Urinary bladder (tissue), 4 donors: ENCODE data around the gene ZNF239. TPM values are rescaled to one million over a fixed set of nuclear protein-coding genes. Genes with fewer than 3 reads are reported as not detected.
"Not testable (repeated sequence)": the region's sequence is repeated elsewhere in the genome, so short reads cannot be mapped to it uniquely, and the experiment has no call there.

ENCODE experiments used
- DNase-seq: peaks from one replicate; pipeline ENCODE4 v3.0.0-alpha.2; 2015; ENCODE audit errors: extremely low spot score
- H3K27ac ChIP-seq: one replicate; pipeline ENCODE4 v1.5.1; 2013; ENCODE audit warnings: low read depth, mild to moderate bottlenecking, moderate library complexity
- H3K36me3 ChIP-seq: one replicate; pipeline ENCODE4 v1.6.1; 2013; ENCODE audit warnings: mild to moderate bottlenecking, moderate library complexity; ENCODE audit not compliant: insufficient read depth
- H3K4me1 ChIP-seq: one replicate; pipeline ENCODE4 v1.6.1; 2013; ENCODE audit warnings: mild to moderate bottlenecking, moderate library complexity; ENCODE audit not compliant: insufficient read depth
- H3K4me3 ChIP-seq: one replicate; pipeline ENCODE4 v1.5.1; 2013; ENCODE audit warnings: low read depth, low read length
- WGBS: extraction: QIAGEN DNeasy Blood & Tissue Kit; methylation state at CpG from one replicate; pipeline ENCODE4 v1.1.7; 2013; 5-methylcytosine and 5-hydroxymethylcytosine counted together
- polyA plus RNA-seq: library from polyadenylated mRNA; stranded (reverse); fragments of 200-250 nt; gene quantifications from one replicate; pipeline ENCODE4 v1.2.3, GENCODE V29; 2013
- total RNA-seq: library from RNA; depleted of rRNA; stranded (reverse); fragments of >200 nt; gene quantifications from one replicate; pipeline ENCODE4 v1.2.3, GENCODE V29; 2014
- donor health status: healthy with polysubstance abuse.
- donor health status: healthy.

ZNF239 gene
- total and polyA plus RNA-seq, 2 donors = 5.3 to 8.1 TPM

- no peak for DNase-seq
- 69% methylated on average over 7 of the region's 7 CpGs for WGBS
- H3K4me3 ChIP-seq = no peak overlapping the region
Measured at GRCh38 chr10:43595739-43596298, 21.4 kb upstream of the ZNF239 start.

GRCh38 chr10:43594944-43595589 lies 20.7 kb upstream of the ZNF239 start:
- H3K4me1 ChIP-seq = no peaks in the 10 kb centered on the region
- WGBS = 30% methylated on average over 8 of the region's 8 CpGs
- H3K36me3 ChIP-seq = no peaks in the 10 kb centered on the region
- no peak overlapping the region for H3K4me3 ChIP-seq
- DNase-seq = no peak
- H3K27ac ChIP-seq = no peak overlapping the region

More at GRCh38 chr10:43595739-43596298, 21.4 kb upstream of the ZNF239 start:
- Histone ChIP-seq H3K36me3 (no peaks in the 10 kb centered on the region), H3K27ac (no peak overlapping the region), H3K4me1 (no peaks in the 10 kb centered on the region)

DNA sequence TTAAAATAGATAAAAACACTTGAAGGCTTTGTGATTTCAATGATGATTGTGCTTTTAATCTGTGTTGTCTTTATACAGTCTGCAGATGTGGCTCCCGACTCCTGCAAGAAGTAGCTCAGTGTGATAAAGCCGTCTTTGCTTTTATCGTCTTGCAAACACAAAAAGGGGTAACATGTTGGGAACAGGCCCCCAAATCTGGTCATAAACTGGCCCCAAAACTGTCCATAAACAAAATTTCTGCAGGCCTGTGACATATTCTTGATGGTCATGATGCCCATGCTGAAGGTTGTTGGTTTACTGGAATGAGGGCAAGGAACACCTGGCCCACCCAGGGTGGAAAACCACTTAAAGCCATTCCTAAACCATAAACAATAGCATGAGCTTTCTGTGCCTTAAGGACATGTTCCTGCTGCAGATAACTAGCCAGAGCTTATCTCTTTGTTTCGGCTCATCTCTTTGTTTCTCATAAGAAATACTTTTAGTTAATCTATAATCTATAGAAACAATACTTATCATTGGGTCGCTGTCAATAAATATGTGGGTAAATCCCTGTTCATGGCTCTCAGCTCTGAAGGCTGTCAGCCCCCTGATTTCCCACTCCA lies 17.0 kb upstream of the ZNF239 start:
- Histone ChIP-seq H3K36me3 (no peaks in the 10 kb centered on the region), H3K4me1 (no peaks in the 10 kb centered on the region), H3K4me3 (no peak overlapping the region), H3K27ac (no peak overlapping the region)
- no peak for DNase-seq
- 86% methylated on average over 5 of the region's 5 CpGs for WGBS

- H3K4me1 ChIP-seq, H3K27ac ChIP-seq, H3K36me3 ChIP-seq, DNase-seq, H3K4me3 ChIP-seq: not testable (repeated sequence)
- WGBS = 52% methylated on average over 3 of the region's 3 CpGs
Measured at GRCh38 chr10:43586730-43587115, 12.3 kb upstream of the ZNF239 start.

DNA sequence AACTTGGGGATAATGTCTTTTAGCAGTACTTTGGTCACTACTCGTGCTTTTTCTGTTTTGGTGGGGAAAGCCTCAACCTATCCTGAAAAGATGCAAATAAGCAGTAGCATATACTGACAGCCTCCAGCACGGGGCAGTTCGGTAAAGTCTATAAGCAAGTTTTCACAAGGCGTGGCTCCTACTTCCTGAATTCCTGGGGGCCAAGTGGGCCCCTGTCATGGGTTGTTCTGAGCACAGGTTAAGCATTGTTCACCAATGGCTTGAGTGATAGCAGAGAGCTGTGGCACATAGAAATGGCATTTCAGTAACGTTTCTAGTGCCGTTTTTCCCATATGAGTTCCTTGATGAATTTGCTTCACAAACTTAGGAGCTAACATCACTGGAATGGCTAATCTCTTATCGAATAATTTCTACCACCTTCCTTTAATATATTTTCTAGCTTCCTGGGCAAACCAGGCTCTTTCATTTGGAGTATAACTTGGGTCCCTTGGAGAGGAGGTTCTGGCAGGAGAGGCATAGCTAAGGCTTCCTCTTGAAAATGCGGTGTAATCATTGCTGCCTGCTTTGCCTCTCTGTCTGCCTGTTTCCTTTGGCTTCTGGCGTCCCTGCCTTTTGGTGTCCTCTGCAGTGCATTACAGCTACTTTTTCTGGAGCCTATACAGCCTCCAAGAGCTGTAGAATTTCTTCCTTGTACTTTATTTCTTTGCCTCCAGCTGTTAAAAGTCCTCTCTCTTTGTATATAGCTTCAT lies 11.7 kb upstream of the ZNF239 start:
- no peaks in the 10 kb centered on the region for H3K4me1 ChIP-seq
- 71% methylated on average over 9 of the region's 9 CpGs for WGBS
- H3K4me3 ChIP-seq = no peak overlapping the region
- no peaks in the 10 kb centered on the region for H3K36me3 ChIP-seq
- H3K27ac ChIP-seq = no peak overlapping the region
- DNase-seq = no peak

- Histone ChIP-seq H3K4me1 (no peaks in the 10 kb centered on the region), H3K36me3 (no peaks in the 10 kb centered on the region), H3K4me3 (no peak overlapping the region), H3K27ac (no peak overlapping the region)
- DNase-seq = no peak
- 85% methylated on average over 5 of the region's 5 CpGs for WGBS
Measured at GRCh38 chr10:43585046-43585445, 10.6 kb upstream of the ZNF239 start.

DNA sequence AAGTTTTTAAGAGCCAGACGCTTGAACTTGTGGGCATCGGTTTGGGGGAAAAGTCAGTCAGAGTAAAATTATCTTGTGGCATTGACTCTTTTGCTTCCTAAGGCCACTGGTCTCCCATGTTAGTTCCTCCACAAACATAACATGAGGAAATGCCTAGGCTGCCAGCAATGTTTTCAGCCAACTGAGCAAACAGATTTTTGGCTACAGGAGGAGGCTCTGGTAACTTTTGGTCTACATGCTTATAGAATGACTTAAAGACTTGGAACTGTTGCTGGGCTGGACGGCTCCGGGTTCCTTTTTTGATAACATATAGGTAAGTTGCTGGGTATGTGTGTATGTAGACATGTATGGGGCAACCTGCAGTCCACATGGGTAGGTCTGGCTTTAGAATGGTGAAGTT lies 9.6 kb upstream of the ZNF239 start:
- Histone ChIP-seq H3K4me3 (no peak overlapping the region), H3K36me3 (no peaks in the 10 kb centered on the region), H3K4me1 (no peaks in the 10 kb centered on the region), H3K27ac (no peak overlapping the region)
- DNase-seq = no peak
- WGBS = 68% methylated on average over 4 of the region's 4 CpGs

- H3K4me1 ChIP-seq = peaks cover 3% of the 10 kb centered on the region
- WGBS = 74% methylated on average over 5 of the region's 5 CpGs
Measured at GRCh38 chr10:43576580-43576979, 2.2 kb upstream of the ZNF239 start.

GRCh38 chr10:43576062-43576461 lies 1.6 kb upstream of the ZNF239 start:
- Histone ChIP-seq H3K27ac (no peak overlapping the region), H3K4me1 (peaks cover 3% of the 10 kb centered on the region), H3K36me3 (no peaks in the 10 kb centered on the region), H3K4me3 (no peak overlapping the region)
- 95% methylated on average over 5 of the region's 5 CpGs for WGBS
- DNase-seq = no peak

More at GRCh38 chr10:43576580-43576979, 2.2 kb upstream of the ZNF239 start:
- Histone ChIP-seq H3K27ac (no peak overlapping the region), H3K4me3 (no peak overlapping the region), H3K36me3 (no peaks in the 10 kb centered on the region)
- no peak for DNase-seq

DNA sequence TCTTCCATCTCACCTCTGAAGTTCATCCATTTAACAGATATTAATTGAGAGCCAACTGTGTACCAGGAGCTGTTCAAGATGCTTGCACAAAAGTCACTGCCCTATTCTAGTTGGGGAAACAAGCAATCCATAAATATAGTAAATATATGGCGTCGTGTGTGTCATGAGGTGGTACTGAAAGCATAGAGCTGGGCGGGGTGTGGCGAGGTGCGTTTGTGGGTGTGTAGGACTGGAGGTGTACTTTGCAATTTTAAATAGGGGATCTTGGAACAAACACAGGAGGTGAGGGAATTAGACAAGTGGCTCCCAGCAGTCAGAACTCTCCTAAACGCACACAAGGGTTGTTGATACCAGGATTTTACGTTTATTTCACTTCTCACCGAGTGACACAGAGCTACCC lies 490 bp upstream of the ZNF239 start:
- H3K27ac ChIP-seq = no peak overlapping the region
- DNase-seq = no peak
- peak overlapping the region; percentile 16 for H3K4me3 ChIP-seq
- H3K4me1 ChIP-seq = peaks cover 3% of the 10 kb centered on the region
- WGBS = 90% methylated on average over 8 of the region's 8 CpGs
- no peaks in the 10 kb centered on the region for H3K36me3 ChIP-seq

DNA sequence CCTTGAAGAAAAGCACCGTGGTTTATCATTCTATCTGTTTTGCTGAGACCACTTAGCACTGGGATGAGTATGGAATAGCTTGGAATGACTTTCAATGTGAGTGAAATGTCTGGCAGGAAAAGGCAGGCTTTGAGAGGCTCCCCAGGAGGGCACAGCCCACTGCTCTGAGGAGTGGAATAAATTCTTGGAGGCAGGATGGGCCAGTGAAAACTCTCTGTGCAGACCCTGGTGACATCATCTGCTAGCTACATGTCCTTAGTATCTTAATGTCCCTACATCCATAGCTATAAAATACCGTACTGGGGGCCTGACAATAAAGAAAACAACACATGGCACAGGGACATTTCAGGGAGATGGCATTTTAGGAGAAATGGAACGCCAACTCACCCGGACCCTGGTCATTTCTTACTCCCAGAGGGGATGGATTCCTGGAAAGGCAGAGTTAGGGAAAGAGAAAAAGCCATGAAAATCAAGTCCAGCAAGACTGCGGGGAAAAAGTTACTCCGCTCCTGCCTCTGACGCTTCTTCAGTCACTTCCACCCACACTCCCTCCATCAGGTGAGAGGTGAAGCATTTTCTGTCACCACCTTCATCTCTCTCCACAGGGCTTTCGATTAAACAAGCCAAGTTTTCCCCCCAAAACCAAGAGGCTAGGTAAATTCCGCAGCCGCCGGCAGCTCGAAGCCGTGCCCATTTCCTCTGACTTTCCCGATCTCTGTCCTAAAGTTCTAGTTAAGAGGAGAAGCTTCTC lies 991 bp downstream of the ZNF239 start:
- DNase-seq = no peak
- peaks cover 3% of the 10 kb centered on the region for H3K4me1 ChIP-seq
- H3K36me3 ChIP-seq = no peaks in the 10 kb centered on the region
- no peak overlapping the region for H3K27ac ChIP-seq
- WGBS = 29% methylated on average over 14 of the region's 14 CpGs
- peak overlapping the region; percentile 74 for H3K4me3 ChIP-seq

- WGBS = 47% methylated on average over 1 of the region's 1 CpG
- Histone ChIP-seq H3K4me1 (peaks cover 3% of the 10 kb centered on the region), H3K4me3 (no peak overlapping the region), H3K27ac (no peak overlapping the region), H3K36me3 (no peaks in the 10 kb centered on the region)
- DNase-seq = no peak
Measured at GRCh38 chr10:43570971-43571370, 3.4 kb downstream of the ZNF239 start.

DNA sequence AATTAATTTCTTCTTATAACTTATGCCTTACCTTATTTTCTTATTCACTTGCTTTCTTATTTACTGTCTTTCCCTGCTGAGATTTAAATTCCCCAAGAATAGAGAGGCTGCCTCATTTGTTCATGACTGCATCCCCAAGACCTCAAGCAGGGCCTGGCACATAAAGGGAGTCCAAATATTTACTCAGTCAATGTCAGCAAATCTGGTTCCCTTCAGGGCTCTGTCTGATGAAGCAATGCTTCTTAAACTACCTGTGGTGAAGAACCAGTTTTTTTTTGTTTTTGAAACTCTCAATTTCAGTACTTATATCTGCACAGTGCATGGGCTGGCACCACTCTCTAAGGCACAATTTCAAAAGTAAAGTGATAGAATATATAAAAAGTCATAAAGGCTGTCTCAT lies 4.7 kb downstream of the ZNF239 start:
- Histone ChIP-seq H3K4me1 (peaks cover 3% of the 10 kb centered on the region), H3K36me3 (no peaks in the 10 kb centered on the region), H3K4me3 (no peak overlapping the region), H3K27ac (no peak overlapping the region)
- DNase-seq = no peak
